Type B pancreatic cell (in vitro differentiated cells): ENCODE data around the gene SERINC4. TPM values are rescaled to one million over a fixed set of nuclear protein-coding genes. Genes with fewer than 3 reads are reported as not detected.

Experiments used
- DNase-seq: peaks from one replicate; pipeline ENCODE4 v3.0.0; 2021; ENCODE audit warnings: mixed read lengths; ENCODE audit not compliant: unreplicated experiment; ENCODE audit errors: extremely low spot score
- H3K27ac Mint-ChIP-seq: 2 replicates; pipeline ENCODE4 v1.8.0; 2021; ENCODE audit warnings: mild to moderate bottlenecking, mixed read lengths
- H3K27me3 Mint-ChIP-seq: 2 replicates; pipeline ENCODE4 v1.8.0; 2021; ENCODE audit warnings: mixed read lengths
- H3K36me3 Mint-ChIP-seq: 2 replicates; pipeline ENCODE4 v1.8.0; 2021; ENCODE audit warnings: mixed read lengths
- H3K4me1 Mint-ChIP-seq: one replicate; pipeline ENCODE4 v1.8.0; 2021; ENCODE audit warnings: mixed read lengths; ENCODE audit not compliant: unreplicated experiment
- H3K4me3 Mint-ChIP-seq: 2 replicates; pipeline ENCODE4 v1.8.0; 2021; ENCODE audit warnings: mild to moderate bottlenecking, mixed read lengths
- H3K9me3 Mint-ChIP-seq: 2 replicates; pipeline ENCODE4 v1.8.0; 2021; ENCODE audit warnings: mixed read lengths
- CTCF ChIP-seq: fragments of 200-600 bp; sonication (generic); conservative IDR thresholded peaks from 2 replicates; pipeline ENCODE4 v1.5.0; 2021; ENCODE audit warnings: antibody characterized with exemption, mild to moderate bottlenecking
- total RNA-seq: library from RNA; stranded (reverse); gene quantifications from 2 replicates; pipeline ENCODE4 v1.2.1, GENCODE V29; 2021; ENCODE audit warnings: low replicate concordance

SERINC4 gene
- total RNA-seq, 1 donor from 2014 or later, result 0.17 TPM

GRCh38 chr15:43771816-43772215, 28.2 kb downstream of the SERINC4 start:
- H3K36me3 Mint-ChIP-seq, result peaks cover 40% of the 10 kb centered on the region

GRCh38 chr15:43769584-43770228, 30.3 kb downstream of the SERINC4 start:
- TF ChIP-seq CTCF, result peak; percentile 86
- Mint-ChIP-seq H3K4me3 (no peak overlapping the region), H3K27ac (peak overlapping the region; percentile 80), H3K9me3 (no peaks in the 10 kb centered on the region), H3K4me1 (peaks cover 4% of the 10 kb centered on the region), H3K27me3 (no peaks in the 10 kb centered on the region), H3K36me3 (peaks cover 46% of the 10 kb centered on the region)
- DNase-seq, result no peak

More at GRCh38 chr15:43771816-43772215, 28.2 kb downstream of the SERINC4 start:
- Mint-ChIP-seq H3K4me1 (peaks cover 11% of the 10 kb centered on the region), H3K27ac (peak overlapping the region; percentile 99), H3K9me3 (no peaks in the 10 kb centered on the region), H3K4me3 (peak overlapping the region; percentile 74), H3K27me3 (no peaks in the 10 kb centered on the region)
- DNase-seq, result no peak
- TF ChIP-seq CTCF, result no peak

- Mint-ChIP-seq H3K27me3 (no peaks in the 10 kb centered on the region), H3K36me3 (peaks cover 46% of the 10 kb centered on the region), H3K27ac (no peak overlapping the region)
Observed at GRCh38 chr15:43763819-43764446, 36.1 kb downstream of the SERINC4 start.

GRCh38 chr15:43762824-43763223, 37.2 kb downstream of the SERINC4 start:
- Mint-ChIP-seq H3K36me3 (peaks cover 36% of the 10 kb centered on the region), H3K4me3 (no peak overlapping the region), H3K9me3 (no peaks in the 10 kb centered on the region), H3K27me3 (no peaks in the 10 kb centered on the region), H3K27ac (peak overlapping the region; percentile 30), H3K4me1 (no peaks in the 10 kb centered on the region)
- no peak for DNase-seq
- TF ChIP-seq CTCF, result no peak

More at GRCh38 chr15:43763819-43764446, 36.1 kb downstream of the SERINC4 start:
- DNase-seq, result no peak
- H3K4me1 Mint-ChIP-seq, result no peaks in the 10 kb centered on the region
- H3K4me3 Mint-ChIP-seq, result no peak overlapping the region
- H3K9me3 Mint-ChIP-seq, result no peaks in the 10 kb centered on the region
- TF ChIP-seq CTCF, result no peak

- H3K36me3 Mint-ChIP-seq, result peaks cover 32% of the 10 kb centered on the region
- no peaks in the 10 kb centered on the region for H3K9me3 Mint-ChIP-seq
- peak overlapping the region; percentile 24 for H3K4me3 Mint-ChIP-seq
- H3K27ac Mint-ChIP-seq, result peak overlapping the region; percentile 6
- TF ChIP-seq CTCF, result no peak
- no peaks in the 10 kb centered on the region for H3K27me3 Mint-ChIP-seq
- DNase-seq, result no peak
- H3K4me1 Mint-ChIP-seq, result peaks cover 19% of the 10 kb centered on the region
Observed at GRCh38 chr15:43751885-43752284, 48.1 kb downstream of the SERINC4 start.
